GM21447 (cell line): Measurements from ENCODE around the gene LACRT.
"Not testable (repeated sequence)": the region's sequence is repeated elsewhere in the genome, so short reads cannot be mapped to it uniquely, and the experiment has no call there.

ENCODE experiments used
- ATAC-seq: cut with Tn5 transposase; IDR thresholded peaks from one replicate; pipeline ENCODE4 v1.9.1; 2021; ENCODE audit not compliant: unreplicated experiment

LACRT gene

DNA sequence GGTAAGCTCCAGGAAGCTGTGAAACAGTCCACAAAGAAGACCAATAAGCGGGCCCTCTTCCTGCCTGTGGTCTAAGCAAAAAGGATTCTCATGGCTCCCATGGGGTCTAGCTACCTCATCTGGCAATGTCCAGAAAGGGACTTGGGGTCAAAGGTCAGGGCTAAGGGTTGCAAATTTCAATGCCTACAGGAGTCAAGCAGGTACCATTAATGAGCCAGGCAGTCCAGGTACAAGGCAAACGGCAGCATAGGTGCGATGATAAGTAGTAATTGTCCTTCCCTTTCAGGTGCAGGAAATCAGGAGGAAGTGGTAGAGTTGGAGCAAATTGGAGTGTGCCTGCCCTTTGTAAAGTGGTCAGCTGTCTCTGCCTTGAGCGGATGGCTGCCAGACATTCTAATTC is 6.4 kb upstream of the LACRT start:
- ATAC-seq, result no peak

DNA sequence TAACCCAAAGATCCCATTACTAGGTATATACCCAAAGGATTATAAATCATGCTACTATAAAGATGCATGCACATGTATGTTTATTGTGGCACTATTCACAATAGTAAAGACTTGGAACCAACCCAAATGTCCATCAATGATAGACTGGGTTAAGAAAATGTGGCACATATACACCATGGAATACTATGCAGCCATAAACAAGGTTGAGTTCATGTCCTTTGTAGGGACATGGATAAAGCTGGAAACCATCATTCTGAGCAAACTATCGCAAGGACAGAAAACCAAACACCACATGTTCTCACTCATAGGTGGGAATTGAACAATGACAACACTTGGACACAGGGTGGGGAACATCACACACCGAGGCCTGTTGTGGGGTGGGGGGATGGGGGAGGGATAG is 4.4 kb upstream of the LACRT start:
- not testable (repeated sequence) for ATAC-seq

DNA sequence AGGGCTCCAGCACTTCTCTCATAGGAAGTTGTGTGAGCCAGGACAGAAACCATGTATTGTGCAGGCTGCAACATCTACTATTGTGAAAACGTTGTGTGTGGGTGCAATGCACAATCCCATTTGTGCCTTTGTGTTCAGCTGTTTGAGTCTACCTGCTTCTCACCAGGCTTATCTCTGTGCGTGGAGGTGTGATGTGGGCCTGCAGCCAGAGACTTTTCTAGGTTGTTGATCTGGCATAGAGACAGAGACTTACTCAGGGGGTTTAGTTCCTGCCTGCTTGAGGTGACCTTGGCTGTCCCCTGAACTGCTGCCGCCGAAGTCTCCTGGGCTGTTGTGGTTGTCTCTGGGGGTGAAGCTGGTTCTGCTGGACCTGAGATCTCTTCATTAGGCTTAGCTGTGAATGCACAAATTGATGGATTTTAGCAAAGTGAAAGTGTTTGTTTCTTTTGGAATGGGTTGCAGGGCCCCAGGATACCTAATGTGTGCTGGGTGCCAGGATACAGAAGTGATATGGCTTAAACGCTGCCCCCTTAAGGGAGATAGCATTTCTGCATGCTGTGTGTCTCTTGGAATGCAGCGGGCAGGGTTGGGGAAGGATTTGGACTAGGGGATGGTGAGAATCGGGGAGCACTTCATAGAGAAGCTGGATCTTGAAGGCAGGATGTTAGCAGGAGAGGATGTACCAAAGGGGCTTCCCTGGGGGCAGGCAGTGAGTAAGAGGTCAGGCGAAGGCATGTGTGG is 2.5 kb downstream of the LACRT start:
- no peak for ATAC-seq

DNA sequence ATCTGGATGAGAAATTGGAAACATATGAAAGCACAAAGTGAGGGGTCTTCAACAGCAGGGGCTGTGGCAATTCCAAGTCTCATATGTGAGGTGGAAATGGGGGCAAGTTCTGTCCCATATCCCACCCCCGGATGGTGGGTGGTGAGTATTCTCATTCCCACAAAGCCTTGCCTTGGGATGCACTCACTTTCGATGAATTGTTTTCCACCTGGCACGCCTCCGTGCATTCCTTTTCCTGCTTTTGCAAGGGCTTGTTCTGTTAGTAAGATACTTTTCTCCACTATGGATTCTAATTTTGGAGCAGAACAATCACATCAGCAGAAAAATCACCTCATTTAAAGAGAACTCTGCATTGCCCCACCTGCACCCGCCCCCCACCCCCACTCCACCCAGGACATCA is 3.1 kb downstream of the LACRT start:
- ATAC-seq, result no peak

DNA sequence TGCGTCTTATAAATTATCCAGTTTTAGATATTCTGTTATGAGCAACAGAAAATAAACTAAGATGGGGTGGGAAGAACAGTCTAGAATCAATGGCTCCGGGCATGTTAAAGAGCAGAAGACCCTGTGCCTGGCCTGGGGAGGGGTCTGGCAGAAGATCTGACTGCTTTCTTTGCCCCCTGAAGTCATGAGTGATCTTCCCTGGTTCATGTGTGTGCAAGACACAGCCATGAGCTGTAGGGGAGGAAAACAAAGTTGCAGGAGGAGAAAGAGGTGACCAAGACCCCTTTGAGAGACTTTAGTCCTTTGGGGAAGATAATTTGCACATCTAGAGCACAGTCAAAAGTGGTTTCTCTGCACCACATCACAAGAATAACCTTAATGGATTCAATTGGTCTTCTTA is 4.8 kb downstream of the LACRT start:
- ATAC-seq, result no peak

DNA sequence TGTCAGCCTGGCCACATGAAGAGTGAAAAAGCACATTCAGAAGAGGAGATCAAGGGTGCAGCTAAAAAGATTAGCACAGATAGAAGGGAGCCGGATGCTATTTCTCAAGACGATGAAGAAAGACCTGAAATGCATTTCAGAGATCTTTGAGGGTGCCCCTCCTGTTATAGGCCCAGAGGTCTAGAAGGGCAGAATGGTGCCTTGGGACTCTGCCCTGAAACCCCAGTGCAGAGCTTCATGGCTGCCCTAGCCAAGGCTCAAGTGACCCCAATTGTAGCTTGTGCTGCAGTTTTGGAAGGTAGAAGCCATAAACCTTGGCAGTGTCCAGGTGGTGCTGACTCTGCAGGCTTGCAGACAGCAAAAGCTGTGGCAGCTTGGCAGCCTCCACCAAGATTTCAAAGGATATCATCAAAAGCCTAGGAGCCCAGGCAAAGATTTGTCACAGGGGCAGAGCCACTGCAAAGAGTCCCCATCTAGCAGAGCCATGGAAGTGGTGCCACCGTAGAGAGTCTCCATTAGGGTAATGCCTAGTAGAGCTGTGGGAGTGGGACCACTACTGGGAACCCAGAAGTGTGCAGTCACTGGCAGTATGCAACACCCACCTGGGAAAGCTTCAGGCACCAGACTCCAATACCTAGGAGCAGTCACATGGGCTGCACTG is 6.4 kb downstream of the LACRT start:
- ATAC-seq, result no peak

DNA sequence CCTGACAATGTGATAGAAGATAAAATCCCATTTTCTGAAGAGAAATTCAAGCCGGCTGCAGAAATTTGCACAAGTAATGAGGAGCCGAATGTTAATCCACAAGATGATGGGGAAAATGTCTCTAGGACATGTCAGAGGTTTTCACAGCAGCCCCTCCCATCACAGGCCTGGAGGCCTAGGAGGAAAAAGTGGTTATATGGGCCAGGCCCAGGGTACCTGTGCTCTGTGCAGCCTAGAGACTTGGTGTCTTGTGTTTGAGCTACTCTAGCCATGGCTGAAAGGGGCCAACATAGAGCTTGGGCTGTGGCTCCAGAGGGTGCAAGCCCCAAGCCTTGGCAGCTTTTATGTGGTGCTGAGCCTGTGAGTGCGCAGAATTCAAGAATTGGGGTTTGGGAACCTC is 7.4 kb downstream of the LACRT start:
- no peak for ATAC-seq

DNA sequence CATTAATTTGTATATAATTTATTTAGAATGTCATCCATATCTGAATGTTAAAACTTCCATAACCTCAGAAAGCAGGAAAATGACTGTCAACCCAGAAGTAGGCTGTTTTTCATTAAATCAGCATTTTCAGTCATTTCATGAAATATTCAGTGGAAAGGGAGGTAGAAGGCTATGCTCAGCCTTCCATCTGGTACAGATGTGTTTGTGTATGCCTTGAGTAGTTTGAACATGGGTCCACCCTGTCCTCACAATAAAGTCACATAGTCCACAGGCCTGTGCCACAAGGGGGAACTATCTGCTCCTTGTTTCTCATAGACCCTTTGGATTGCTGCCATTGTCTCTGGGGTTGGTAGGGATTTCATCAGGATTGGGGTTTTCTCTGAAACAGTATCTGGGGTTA is 9.1 kb downstream of the LACRT start:
- ATAC-seq, result no peak

DNA sequence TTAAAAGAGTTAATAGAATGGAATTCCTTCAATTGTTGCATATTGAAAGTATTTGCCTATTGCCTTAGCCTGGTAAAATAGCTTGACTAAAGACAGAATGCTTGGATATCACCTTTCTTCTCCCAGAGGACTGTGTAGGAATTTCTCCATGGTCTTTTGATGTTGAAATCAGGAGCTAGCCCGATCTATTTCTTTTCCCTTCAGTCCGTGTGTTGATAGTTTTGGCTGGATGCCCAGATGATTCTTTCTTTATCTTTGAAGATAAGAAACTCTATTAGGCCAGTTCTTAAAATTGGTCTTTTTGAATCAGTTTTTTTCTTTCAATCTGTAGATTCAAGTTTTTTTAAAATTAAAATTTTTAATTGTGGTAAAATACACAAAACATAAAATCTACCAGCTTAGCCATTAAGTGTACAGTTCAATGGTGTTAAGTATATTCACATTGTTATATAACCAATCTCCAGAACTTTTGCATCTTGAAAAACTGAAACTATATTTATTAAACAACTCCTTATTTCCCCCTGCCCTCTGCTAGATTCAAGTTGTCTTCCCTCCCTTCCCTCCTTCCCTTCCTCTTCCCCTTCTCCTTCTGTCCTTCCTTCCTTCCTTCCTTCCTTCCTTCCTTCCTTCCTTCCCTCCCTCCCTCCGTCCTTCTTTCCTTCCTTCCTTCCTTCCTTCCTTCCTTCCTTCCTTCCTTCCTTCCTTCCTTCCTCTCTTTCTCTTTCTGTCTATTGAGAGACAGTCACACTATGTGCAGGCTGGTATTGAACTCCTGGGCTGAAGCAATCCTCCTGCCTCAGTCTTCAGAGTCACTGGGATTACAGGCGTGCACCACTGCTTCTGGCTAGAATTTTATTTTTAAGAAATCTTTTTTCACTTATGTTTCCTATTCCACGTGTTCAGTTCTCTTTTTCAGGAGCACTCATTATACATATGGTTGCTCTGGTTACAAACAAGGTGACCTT is 10.1 kb downstream of the LACRT start:
- ATAC-seq, result no peak

DNA sequence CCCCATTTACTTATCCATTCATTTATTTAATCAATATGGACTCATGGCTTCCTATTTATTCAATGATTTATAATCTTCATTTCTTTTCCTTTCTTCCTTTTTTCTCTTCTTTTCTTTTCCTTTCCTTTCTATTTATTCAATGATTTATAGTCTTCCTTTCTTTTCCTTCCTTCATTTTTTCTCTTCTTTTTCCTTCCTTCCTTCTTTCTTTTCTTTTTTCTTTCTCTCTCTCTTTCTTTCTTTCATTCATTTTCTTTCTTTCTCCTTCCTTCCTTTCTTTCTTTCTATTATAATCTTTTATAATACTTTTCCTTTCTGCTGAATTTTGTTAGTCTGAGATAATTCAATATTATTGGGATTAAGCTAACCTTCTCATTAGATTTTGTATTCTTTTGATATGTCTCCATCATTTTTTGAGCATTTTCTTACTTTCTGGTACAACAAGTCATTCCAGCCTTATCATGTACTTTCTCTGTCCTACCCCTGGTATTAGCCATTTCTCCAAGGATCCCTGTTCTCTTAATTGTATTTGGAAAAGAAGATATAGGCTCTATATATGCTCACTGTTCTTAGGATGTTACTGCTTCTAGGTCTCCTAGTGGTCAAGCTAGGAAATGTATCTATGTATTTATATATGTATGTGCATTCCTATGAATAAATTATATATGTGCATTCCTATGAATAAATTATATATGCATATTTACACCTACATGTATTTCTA is 12.1 kb downstream of the LACRT start:
- ATAC-seq, result no peak

DNA sequence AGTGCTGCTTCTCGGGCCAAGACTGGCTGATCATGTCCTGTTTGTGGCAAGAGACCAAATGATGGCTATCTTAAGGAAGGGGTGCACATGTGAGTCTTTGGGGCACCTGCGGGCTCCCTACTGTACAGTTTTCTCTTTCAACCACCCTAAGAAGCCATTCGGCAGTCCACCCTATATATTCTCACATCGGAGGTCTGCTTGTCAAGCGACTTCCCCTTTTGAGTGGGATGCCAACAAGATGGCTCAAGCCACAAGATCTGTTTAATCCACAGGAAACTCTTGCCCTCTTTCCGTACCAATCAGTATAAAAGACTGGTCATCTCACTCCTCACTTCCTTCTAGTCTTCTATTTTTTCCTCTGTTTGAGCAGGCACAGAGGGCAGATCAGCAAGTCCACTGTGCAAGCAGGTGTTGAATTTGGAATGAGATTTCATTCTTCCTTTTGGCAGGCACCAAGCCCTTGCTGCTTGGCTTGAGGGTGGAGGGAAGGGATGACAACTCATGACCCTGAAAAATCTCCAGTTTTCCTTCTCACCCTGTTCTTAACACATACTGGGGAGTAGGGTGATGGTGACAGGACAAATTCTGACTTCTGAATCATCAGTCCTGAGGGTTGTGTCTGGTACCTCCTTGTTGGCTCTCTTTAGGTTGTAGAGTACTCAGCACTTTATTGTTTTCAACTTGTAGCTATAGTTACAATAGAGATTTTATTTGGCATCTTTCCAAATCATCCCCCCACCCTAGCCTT is 17.6 kb downstream of the LACRT start:
- no peak for ATAC-seq

DNA sequence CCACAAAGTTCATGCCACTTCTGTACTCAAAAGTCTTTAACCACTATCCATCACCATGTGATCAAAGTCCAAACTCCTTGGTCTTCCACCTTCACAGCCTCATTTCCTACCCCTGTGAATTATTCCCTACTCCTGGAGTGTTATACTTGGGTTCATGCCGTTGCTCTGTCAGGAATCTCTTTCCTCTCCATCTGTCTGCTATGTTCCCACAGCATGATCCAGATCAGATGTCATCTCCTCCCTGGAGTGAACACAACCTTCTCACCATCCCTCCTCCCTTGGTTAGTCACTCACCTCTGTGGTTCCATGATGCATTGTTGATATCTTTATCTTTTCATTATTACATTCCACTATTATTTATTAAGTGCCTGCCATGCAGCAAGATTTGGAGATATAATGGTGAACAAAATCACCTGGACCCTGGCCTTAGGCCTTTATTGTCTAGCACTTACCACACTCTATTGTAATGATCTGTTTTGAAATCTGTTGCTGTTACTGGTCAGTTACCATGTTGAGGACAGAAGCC is 22.4 kb downstream of the LACRT start:
- ATAC-seq, result no peak

DNA sequence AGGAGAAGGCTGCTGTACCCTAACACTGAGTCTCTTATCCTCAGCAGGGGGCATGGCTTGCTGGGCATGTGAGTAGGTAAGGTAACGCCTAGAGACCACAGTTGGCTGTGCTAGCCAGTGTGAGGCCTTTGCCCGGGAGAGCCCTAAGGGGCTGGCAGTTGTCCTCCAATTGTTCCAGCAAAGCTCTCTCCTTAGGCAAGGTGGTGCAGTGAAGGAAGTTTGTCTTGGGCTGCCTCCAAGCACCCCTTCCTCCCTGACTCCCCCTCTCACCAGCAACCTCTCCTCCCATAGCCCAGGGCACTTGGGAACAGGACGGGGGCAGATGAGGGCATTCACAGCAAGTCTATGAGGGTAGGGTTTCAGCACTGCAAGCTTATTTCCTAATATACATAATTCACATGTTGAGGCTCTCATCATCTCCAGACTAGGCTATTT is 23.0 kb downstream of the LACRT start:
- ATAC-seq, result no peak

DNA sequence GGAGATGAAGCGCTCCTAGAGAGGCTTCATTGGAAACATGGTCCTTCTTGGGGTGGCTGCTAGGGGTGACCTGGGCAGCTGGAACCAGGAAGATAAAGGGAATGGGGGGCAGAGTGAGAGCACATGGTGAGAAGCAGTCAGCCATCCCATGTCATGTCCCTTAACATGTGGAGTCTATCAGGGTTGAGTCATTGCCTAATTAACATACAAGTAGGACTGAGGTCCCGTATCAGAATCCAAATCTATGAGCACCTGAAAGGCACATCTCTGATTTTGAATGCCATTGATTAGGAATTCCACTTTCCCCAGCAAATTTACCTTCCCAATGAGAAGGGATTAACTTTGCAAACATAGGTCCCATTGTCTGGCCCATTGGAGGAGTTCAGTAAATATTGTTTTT is 25.9 kb downstream of the LACRT start:
- no peak for ATAC-seq

DNA sequence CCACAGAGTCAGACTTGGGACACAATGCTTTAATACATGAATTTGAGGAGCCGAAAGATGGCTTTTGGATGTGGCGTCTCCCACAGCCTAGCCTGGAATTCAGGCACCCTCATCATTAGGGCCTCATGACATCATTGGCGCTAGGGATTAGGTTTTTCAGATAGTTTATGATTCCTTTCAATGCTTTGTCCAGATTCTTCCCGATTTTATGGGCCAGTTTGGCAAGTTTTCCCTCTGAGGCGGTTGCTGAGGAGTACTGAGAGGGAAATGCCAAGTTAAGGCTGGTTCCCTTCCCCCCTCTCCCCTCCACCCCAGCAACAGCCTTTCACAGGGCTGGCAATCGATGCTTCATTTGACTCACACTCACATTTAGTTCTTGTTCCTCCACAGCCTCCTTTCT is 26.5 kb downstream of the LACRT start:
- no peak for ATAC-seq

DNA sequence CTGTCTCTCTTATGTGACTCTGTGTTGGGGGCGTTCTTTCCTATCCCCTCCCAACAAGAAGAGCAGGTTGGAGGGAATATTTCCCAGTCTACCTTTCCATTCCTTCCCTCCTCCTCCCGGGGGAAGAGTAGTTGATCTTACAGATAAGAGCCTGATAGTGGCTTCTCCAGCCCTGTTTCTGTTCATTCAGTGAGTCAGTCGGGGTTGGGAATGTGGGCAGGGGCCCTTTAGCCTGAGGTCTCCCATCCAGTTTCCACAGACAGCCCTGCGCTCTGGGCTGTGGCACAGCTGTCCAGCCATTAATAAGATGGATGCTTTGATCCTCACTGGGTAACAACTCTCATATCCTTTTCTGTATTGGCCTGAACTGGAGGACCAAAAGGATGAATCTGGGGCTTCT is 28.1 kb downstream of the LACRT start:
- ATAC-seq, result no peak

DNA sequence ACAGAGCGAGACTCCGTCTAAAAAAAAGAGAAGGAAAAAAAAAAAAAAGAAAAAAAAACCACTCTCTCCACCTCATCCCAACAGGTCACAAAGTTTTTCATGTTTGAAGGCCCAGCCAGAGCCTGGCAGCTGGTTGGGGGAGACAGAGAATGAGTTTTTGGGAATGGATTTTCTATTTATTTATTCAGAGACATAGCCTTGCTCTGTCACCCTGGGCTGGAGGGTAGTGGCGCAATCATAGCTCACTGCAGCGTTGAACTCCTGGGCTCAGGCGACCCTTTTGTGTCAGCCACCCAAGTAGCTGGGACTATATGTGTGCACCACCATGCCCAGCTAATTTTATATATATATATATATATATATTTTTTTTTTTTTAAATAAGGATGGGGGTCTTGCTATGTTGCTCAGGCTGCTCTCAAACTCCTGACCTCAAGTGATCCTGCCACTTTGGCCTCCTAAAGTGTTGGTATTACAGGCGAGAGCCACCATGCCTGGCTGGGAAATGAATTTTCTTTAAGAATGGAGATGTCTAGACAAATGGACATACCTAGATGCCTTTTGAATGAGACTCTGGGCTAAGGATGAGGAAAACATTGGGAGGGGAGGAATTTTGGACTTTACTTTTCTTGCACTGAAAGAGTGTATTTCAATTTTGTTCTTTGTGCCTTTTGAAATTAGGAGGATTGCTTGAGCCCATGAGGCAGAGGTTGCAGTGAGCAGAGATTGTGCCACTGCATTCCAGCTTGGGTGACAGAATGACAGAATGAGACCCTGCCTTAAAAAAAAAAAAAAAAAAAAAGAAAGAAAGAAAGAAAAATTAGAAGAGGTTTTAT is 29.3 kb downstream of the LACRT start:
- no peak for ATAC-seq

DNA sequence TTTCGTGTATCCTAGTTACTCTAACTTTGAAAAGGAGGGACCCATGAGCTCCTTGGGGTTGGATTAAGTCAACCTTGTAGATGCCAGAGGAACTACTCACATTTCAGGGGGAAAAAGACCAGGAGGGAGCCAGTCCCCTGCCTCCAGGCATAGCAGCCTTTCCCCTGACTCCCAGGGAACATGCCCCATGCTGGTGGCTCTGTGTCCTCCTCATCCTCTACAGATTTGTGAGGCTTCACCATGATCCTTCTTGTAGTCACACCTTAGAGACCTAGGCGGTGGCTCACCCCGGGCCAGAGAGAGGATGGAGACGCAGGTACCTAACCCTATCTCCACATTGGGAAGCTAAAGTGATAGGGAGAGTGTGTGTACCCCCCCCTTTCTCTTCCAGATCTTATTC is 30.3 kb downstream of the LACRT start:
- no peak for ATAC-seq

DNA sequence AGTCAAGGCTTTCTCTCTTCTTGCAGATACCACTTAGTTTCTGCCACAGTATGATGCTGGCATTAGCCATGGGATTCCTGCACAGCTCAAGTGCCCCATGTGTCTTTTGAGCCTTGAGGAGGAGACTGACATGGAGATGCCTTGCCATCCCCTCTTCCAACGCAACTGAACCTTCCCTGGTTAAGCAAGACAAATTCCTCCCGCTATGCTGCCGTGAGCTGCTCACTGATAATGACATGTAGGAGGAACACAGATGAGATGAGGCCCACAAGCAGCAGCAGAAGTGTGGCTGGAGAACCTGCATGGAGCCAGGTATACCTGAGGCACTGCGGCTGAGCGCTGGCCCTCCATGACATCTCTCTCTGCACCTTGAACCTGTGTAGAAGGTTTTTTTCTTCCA is 30.8 kb downstream of the LACRT start:
- ATAC-seq, result no peak
